Renal pelvis (tissue), 4 donors: ENCODE data around the gene RPL7L1. TPM values are rescaled to one million over a fixed set of nuclear protein-coding genes. Genes with fewer than 3 reads are reported as not detected.
A peak's percentile ranks its signal among the peaks of the same experiment; 100 is the strongest.
"Not testable (repeated sequence)": the region's sequence is repeated elsewhere in the genome, so short reads cannot be mapped to it uniquely, and the experiment has no call there.

Experiments used
- DNase-seq: peaks from one replicate; pipeline ENCODE4 v3.0.0-alpha.2; 2013
- polyA plus RNA-seq, 3 donors: library from polyadenylated mRNA; unstranded; fragments of 120-200 nt; gene quantifications; one replicate each; pipeline ENCODE4 v1.2.1, GENCODE V29; 2013; ENCODE audit not compliant: insufficient read length in 3 of 3

The RPL7L1 gene
- polyA plus RNA-seq, 3 donors, result 87.3 to 135 (median 113) TPM

DNA sequence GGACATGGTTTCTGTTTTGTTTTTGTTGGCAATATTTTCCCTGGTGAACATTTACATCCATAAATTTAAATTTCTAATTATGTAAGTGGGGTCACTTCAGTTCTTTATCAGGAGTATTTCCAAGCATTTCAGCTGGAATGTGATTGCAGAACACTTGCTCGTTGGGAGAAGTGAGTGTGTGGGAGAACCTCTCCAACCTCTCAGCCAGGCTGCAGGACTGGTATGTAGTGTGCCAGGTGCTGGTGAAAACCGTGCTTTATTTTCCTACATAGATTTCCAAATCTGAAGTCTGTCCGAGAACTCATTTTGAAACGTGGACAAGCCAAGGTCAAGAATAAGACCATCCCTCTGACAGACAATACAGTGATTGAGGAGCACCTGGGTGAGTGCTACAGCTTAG lies 6.3 kb downstream of the RPL7L1 start:
- DNase-seq, result no peak

DNA sequence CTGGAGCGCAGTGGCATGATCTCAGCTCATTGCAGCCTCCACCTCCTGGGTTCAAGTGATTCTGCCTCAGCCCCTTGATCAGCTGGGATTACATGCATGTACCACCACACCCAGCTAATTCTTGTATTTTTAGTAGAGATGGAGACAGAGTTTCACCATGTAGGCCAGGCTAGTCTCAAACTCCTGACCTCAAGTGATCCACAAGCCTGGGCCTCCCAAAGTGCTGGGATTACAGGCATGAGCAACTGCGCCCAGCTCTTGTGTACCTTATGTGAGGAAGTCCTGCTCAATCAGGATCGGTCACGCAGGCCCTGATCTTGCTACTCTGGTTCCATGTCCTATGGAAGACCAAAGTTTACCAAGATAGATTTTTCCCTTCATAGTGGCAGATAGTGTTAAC lies 8.8 kb downstream of the RPL7L1 start:
- DNase-seq, result not testable (repeated sequence)

DNA sequence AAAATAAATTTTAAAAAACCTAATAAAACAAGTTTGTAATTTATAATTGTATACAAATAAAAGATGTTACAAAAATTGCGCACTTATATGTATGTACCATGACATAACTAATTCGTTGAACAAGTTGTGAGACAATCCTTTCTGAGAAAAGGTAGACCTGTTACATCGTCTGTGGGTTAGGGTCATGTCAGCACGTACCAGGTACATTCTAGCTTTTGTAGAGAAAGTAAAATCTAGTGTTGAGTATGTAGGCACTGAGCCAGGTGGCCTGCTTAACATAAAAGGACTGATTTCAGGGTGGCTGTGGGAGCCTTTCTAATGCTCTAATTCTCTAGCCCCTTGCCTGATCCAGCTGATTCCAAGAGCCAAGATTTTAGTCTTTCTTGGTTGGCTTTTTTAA lies 10.4 kb downstream of the RPL7L1 start:
- DNase-seq, result no peak

DNA sequence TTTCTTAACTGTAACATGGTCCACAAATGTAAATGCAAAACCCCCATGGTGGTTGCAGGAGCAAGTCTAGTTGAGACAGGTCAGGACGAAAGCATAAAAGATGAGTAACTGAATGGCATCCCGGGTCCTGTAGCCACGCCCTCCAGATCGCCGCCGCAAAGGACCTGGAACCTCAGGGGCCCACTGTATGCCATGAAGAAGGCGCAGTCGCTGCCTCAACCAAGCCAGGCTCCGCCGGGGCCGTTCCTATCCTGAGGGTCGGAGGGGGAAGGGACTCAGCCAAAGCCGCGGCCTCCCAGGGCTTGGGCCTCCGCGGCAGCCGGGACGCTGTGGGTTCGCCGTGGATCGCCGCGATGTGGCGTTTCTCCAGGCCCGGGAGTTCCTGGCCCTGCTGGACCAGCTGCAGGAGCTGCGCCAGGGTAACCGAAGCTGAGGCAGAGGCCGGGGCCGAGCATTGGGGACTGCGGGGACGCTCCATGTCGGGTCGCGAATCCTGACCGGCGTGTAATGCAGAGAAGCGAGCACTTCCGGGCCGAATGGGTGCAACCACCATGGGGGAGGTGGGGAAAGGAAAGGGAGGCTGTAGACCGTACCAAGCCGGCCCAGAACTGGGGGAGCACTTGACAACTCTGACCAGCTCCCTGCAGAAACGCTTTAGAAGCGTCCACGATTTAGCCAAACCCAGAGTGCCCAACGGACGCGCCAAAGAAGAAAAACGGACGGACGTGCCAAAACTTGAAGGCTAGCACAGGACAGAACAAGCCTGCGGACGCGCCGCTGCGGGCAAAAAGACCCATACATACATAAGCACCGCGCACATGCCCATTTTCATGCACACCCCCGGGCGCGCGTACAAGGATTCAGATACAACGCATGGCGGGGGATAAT lies 11.1 kb downstream of the RPL7L1 start:
- DNase-seq, result peak; percentile 95

DNA sequence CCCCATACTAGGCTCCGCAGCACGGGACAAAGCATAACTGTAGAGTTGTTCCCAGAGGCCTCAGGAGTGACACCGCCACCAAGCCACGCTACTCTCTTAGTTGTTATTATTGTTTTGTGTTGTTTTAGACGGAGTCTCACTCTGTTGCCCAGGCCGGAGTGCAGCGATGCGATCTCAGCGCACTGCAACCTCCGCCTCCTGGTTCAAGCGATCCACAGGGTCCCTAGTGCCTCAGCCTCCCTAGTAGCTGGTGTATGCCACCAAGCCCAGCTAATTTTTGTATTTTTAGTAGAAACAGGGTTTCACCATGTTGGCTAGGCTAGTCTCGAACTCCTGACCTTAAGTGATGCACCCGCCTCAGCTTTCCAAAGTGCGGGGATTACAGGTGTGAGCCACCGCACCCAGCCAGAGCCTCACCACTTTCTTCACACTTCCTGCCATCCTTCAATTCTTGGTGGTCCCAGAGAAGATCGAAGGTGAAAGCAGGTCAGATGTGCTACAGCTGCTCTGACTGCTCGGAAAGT lies 11.8 kb downstream of the RPL7L1 start:
- DNase-seq, result no peak

DNA sequence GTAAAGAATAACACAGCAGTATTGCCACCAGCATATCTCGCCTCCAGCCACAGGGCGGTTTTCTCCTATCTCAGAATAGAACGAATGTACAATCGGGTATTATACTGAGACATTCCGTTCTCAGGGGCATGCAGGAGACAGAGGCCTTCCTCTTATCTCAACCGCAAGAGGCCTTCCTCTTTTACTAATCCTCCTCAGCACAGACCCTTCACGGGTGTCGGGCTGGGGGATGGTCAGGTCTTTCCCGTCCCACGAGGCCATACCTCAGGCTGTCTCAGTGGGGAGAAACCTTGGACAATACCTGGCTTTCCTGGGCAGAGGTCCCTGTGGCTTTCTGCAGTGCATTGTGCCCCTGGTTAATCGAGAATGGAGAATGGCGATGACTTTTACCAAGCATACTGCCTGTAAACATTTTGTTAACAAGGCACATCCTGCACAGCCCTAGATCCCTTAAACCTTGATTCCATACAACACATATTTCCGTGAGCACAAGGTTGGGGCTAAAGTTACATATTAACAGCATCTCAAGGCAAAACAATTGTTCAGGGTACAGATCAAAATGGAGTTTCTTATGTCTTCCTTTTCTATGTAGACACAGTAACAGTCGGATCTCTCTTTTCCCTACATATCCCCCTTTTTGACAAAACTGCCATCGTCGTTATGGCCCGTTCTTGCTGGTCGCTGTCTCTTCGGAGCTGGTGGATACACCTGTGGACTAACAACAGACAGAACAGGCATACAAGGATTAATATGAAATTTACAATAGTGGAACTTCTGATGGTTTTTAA lies 14.8 kb downstream of the RPL7L1 start:
- not testable (repeated sequence) for DNase-seq

DNA sequence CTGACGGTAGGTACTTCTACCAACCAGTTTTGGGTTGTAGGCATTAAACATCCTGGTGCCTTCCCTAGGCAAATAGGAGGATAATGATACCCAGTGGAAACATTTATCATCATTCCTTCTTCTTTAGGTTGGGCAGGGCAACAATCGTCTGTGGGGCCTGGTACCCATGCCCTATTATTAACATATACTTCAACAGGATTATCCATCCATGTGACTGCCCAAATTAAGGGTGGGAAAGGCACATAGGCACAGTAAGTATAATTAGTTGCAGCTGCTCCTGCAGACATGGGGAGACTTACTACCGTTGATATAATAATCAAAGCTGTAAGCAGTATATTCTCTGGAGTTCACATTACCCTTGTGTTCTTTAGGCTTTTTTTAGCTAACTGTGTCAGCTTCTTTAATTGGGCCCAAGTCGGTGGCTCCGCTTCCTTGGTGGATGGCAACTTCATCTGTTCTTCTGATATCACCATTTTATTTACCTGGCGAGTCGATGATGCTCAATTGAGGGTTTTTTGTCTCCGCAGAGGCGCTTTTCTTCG lies 16.8 kb downstream of the RPL7L1 start:
- no peak for DNase-seq

DNA sequence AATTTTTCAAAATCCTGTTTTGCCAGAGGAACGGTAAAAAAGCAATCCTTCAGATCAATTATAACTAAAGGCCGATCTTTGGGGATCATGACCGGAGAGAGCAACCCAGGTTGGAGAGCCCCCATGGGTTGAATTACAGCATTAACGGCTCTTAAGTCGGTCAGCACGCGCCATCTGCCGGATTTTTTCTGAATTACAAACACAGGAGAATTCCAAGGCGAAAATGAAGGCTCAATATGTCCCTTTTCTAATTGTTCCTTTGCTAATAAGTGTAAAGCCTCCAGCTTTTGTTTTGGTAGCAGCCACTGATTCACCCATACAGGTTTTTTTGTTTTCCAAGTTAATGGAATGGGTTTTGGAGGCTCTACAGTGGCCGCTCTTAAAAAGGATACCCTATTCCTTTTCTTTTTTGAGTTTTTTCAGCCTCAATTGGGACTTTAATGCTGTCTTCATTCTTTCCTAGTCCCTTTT lies 19.5 kb downstream of the RPL7L1 start:
- peak; percentile 66 for DNase-seq

DNA sequence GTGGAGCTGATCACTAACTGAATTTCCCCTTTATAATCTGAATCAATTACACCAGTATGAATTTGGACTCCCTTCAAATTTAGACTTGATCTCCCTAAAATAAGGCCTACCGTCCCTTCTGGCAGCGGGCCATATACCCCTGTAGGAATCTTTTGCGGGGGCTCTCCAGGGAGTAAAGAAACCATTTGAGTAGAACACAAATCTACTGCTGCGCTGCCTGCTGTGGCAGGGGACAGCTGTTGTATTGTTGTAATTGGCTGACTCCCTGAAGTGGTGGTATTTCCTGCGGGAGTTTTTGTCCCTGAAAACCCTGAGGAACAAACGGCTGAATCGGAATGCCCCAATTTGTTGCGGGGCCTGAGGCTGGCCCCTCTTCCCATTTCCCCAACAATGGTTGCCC lies 20.5 kb downstream of the RPL7L1 start:
- peak; percentile 57 for DNase-seq

DNA sequence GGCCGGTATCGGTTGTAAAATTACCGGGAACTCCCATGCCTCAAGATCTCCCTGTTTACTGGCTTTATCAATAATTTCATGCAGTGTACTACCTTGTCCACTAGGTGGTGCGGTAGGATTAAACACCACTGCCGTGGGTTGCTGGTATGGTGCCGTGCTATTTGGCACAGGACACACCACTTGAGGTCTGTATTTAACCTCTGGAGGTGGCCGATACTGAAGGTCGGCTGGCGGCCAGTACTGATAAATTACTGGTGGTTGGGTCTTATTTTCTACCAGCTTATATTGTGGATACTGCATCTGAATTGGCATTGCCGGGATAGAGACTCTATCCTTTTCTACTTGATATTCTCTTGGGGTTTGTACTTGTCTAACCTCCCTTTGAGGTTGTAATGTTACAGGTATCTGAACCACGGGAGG lies 22.1 kb downstream of the RPL7L1 start:
- peak; percentile 84 for DNase-seq

DNA sequence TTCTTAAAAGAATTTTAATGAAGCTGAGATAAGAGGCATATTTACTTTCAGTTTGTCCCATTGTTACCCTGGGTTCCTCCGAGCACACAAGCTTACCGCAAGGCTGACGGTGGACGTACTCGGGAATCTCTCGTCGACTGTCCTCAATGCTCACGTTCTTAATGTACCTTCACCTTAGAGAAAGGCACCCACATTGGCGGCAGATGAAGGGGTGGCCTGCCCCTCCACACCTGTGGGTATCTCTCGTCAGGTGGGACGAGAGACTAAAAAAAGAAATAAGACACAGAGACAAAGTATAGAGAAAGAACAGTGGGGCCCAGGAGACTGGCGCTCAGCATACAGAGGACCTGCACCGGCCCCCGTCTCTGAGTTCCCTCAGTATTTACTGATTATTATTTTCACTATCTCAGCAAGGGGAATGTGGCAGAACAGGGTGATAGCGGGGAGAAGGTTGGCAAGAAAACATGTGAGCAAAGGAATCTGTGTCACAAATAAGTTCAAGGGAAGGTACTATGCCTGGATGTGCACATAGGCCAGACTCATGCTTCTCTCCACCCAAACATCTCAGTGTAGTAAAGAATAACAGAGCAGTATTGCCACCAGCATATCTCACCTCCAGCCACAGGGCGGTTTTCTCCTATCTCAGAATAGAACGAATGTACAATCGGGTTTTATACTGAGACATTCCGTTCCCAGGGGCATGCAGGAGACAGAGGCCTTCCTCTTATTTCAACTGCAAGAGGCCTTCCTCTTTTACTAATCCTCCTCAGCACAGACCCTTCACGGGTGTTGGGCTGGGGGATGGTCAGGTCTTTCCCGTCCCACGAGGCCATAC lies 23.2 kb downstream of the RPL7L1 start:
- DNase-seq, result not testable (repeated sequence)

DNA sequence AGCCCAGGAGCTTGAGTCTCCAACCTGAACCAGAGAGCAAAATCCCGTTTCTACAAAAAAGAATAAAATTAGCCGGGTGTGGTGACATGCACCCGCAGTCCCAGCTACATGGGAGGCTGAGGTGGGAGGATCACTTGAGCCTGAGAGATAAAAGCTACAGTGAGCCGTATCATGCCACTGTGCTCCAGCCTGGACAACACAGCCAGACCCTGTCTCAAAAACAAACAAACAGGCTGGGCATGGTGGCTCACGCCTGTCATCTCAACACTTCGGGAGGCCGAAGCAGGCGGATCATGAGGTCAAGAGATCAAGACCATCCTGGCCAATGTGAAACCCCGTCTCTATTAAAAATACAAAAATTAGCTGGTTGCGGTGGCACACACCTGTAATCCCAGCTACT lies 25.1 kb downstream of the RPL7L1 start:
- no peak for DNase-seq

DNA sequence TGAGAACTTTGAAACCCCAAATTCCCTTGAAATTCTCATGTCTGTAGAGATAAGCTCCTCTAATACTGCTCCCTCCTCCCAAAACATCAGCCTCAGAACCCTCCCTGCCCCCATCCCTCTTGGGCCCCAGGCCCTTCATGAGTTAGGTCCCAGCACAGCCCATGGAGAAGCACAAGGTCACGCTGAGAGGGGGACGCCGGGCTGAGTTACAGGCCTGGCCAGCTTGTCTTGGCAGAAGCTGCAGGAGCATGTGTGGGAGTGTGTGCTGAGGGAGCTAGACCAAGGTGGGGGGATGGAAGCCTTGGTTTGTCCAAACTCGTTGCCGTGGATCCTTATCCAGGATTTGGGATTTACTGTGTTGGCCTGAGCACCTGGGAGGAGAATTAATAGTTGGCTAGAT lies 27.9 kb downstream of the RPL7L1 start:
- peak; percentile 48 for DNase-seq

DNA sequence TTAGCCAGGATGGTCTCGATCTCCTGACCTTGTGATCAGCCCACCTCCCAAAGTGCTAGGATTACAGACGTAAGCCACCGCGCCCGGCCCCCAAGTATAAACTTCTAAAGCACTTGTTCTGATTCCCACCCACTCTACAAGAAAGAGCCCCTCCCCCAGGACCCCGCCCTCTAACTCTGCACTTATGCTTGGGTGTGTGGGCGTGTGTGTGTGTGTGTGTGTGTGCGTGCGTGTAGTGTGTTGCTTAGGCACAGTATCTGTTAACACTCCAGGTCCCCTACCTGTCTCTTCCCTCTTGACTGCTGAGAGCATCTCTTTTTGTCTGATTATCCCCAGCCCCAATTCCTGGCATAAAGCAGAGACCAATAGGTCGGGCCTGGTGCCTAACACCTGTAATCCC lies 30.4 kb downstream of the RPL7L1 start:
- no peak for DNase-seq

DNA sequence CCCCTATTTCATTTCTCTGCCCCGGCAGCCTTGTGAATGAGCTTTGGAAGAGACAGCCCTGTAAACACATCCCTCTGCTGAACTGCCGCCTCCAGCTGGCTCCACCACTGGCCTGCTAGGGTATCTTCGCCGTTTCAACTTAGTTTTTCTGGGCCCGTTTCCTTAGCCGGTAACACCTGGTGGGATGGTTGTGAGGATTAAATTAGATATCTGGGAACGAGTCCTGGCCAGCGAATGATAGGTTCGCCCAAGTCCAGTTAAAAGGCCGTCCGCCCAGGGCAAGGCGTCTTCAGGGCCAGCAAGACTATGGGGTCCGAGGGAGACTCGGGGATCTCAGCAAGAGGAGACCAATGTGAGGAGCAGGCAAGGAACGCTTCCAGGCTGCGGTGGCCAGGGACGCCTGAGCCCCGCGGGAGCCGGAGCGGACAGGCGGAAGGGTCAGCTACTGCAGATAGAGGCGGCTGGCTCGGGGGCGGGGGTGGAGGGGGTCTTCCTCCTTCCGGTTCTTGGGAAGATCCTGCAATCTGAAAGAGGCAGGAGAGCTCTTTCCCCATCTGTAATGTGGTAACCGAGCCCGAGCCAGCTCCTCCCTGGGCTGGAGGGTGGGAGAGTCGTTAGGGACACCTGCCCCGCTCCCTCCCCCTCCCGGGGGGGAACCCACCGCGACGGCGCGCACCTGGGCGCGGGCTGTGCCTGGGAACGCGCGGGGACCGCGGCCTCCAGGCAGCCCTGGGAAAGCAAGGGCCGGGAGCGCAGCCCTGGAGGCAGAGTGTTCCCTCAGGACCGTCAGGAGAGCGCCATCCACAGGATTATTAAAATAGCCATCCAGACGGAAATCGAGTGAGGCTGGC lies 32.0 kb downstream of the RPL7L1 start:
- DNase-seq, result no peak

DNA sequence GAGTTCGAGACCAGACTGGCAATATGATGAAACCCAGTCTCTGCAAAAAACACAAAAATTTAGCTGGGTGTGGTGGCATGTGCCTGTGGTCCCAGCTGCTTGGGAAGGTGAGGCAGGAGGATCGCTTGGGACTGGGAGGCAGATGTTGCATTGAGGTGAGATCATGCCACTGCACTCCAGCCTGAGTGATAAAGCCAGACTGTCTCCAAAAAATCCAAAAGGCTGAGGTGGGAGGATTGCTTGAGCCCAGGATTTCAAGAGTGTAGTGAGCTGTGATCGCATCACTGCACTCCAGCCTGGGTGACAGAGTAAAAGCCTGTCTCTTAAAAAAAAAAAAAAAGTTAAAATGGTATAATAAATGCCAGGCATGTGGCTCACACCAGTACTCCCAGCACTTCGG lies 35.1 kb downstream of the RPL7L1 start:
- DNase-seq, result no peak

DNA sequence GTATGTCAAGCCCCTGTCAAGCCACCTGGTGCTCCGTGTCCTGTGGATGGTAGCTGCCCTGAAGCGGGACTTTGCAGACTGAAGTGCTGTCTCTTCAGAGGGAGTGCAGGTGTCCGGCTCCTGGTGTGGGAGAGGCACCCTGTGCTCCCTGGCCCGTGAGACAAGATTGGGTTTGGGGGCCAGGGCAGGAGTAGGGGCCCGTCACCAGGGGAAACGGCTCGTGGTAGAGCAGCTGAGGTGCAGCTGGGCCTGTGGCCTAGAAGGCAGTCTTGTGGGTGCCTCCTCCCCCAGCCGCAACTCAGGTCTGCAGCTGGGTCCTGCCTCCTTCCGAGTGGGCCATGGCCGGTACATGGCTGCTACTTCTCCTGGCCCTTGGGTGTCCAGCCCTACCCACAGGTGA lies 36.3 kb downstream of the RPL7L1 start, which contains the start of gene PTCRA:
PTCRA (plus strand) TSS at position 322 of the 400 bp plus-strand sequence; CDS start at position 339, 17 bp downstream.
- no peak for DNase-seq

DNA sequence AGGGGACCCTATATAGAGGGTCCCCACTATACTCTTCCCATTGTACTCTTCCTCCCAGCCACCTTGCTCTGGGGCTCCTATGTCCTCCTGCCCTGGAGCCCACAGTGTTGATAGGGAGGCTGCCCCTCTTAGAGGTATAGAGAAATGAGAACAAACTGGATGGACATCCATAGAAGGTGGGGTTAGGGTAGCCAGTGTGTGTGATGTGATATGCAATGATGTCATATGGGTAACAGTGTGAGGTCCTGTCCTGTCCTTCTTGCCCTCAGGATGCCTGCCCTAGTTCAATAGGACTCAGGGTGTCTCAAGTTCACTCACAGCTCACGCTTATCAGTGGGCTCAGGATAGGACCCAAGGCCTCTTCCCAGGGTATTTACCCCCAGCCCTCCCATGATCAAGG lies 36.9 kb downstream of the RPL7L1 start:
- no peak for DNase-seq

DNA sequence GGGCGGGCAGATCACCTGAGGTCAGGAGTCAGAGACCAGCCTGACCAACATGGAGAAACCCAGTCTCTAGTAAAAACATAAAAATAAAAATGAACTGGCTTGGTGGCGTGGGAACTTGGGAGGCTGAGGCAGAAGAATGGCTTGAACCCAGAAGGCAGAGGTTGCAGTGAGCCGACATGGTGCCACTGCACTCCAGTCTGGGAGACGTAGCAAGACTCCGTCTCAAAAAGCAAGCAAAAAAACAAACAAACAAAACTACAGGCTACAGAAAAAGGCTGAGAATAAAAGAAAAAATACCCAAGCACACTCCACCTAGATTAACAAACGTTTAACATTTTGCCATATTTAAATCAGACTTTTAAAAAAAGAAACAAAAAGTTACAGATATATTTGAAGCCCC lies 42.4 kb downstream of the RPL7L1 start:
- DNase-seq, result no peak

DNA sequence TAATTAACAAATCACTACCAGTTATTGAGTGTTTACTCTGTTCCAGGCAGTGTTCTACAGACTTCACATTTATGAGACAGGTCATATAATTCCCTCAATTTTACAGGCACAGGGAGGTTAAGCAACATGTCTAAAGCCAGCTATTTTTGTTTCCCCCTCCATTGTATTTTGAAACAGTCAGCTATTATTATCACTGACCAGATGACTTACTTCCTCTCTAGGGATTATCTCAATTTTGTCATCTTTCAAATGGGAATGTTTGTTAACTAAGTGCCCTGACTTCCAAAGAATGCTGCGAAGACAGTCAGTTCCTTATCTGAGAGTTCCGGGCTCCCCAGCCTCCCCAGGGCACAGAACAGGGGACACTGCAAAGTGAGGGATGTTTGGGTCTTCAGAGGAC lies 44.2 kb downstream of the RPL7L1 start:
- no peak for DNase-seq
